GM21737 (cell line): ENCODE results near the gene CCNT1.
"Not testable (repeated sequence)": the region's sequence is repeated elsewhere in the genome, so short reads cannot be mapped to it uniquely, and the experiment has no call there.

Experiments
- ATAC-seq: cut with Tn5 transposase; IDR thresholded peaks from one replicate; pipeline ENCODE4 v1.9.1; 2021; ENCODE audit warnings: mild to moderate bottlenecking, moderate library complexity; ENCODE audit not compliant: unreplicated experiment

CCNT1 gene

GRCh38 chr12:48641752-48642555 lies 74.6 kb downstream of the CCNT1 start:
- ATAC-seq, result not testable (repeated sequence)

GRCh38 chr12:48640854-48641253 lies 75.7 kb downstream of the CCNT1 start:
- no peak for ATAC-seq

- ATAC-seq, result no peak
These were observed 76.1 kb downstream of the CCNT1 start for GRCh38 chr12:48640428-48640827.
